Esophagus mucosa (tissue), 1 donor: ENCODE results near the gene ADPRM. TPM values are rescaled to one million over a fixed set of nuclear protein-coding genes. Genes with fewer than 3 reads are reported as not detected.
A peak's percentile ranks its signal among the peaks of the same experiment; 100 is the strongest.
"Not testable (repeated sequence)": the region's sequence is repeated elsewhere in the genome, so short reads cannot be mapped to it uniquely, and the experiment has no call there.

Experiments used
- ATAC-seq: fragments of 200-7000 bp; cut with Tn5 transposase; one replicate; pipeline ENCODE4 v1.9.1; 2020
- total RNA-seq: library from RNA; stranded (reverse); gene quantifications from one replicate; pipeline ENCODE4 v1.2.4, GENCODE V29; 2023
- donor health status: DM: yes; HTN: yes; CAD: no.

Gene ADPRM
- total RNA-seq, 1 donor from 2014 or later: 4.5 TPM

DNA sequence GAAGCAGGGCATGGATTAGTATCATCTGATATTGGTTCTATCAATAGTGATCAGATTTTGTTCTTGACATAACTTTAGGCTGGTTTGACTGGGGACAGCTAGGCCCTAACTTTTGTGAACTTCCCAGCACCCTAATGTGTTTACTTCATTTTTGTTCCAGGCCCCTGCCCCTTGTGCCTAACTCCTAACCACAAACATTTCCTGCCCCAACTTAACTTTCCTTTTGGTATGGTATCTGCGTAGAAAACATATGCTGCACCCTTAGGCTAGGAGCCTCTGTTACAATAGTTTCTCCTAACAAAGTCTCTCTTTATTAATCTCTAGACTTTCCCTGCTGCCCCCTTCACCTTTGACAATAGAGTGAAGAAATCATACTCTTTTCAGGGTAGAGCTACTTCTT, 2.5 kb downstream of the ADPRM start:
- no peak for ATAC-seq

DNA sequence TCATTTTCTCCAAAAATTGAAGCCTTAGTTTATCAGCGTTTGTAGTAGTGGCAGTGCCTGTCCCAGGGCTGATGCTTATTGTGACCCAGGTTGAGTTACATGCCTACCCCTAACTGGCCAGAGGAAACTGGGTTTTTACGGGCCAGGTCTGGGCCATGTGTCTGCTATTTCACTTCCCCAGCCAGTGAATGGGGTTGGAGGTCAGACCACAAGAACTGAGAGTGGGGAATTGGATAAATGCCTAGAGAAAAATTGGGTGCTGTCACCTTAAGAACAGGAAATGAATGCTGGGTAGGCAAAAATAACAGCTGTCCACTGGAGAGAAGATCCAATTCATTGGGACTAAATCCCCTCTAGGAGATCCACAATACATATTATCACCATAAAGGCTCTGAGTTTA, 5.2 kb downstream of the ADPRM start:
- no peak for ATAC-seq

DNA sequence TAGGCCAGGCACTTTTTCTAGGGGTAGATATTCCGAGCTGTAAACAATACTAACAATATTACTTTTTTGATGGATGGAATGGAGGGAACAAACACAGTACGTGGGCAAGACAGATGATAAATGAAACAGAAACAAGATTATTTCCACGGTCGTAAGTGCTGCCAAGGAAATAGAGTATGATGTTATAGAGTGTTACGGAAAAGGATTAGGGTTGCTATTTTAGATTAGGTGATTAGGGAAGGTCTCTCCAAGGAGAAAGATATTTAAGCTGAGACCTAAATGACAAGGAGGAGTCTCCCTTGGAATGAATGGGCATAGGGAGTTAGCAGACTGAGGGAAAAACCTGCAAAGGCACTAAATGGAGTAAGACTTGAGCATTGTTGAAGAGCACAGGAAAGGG, 8.3 kb downstream of the ADPRM start:
- ATAC-seq: no peak

DNA sequence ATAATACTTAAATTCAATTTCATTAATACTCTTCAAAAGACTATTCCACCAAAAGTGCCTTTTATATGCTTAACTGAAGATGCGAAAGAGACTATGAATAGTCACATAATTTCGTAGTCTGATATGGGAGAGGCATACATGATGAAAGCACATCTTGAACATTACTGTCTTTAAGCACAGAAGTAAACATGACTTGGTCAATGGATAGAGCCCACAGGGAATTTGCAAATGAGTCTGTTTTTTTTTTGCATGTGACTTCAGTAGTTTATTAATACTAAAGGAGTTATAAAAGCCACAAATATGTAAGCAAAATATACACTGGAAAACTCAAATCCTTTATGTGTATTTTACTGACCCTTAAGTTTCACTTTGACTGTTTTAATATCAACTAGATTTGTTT, 15.9 kb downstream of the ADPRM start:
- no peak for ATAC-seq

DNA sequence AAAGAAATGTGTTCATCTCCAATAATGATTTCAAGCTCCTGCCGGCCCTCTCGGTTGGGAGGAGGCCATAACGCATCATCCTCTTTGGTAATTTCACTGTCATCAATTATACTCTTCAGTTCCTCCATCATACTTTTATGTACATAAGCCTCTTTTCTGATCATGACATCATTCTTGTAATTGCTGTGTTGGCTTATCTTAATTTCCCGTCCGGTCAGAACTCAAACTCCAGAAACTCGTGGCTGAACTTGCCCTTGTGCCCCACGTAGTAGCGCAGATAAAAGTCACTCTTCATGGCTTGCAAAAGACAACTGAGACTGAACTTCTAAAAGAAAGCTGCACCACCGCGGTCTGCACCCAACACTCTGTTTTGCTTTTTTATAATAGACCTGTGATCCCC, 18.8 kb downstream of the ADPRM start:
- ATAC-seq: no peak

DNA sequence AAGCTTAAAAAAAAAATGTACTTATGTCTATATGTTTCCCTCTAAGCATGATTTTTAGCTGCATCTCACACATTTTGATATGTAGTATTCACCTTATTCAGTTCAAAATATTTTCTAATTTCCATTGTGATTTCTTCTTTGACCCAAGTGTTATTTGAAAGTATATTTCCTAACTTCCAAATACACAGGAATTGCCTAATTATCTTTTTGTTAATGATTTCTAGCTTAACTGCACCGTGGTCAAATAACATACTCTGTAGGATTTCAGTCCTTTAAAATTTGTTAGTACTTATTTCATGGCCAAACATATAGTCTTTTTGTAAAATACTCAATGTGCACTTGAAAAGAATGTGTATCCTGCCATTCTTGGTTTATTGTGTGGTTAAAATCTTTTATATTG, 21.2 kb downstream of the ADPRM start:
- ATAC-seq: no peak

DNA sequence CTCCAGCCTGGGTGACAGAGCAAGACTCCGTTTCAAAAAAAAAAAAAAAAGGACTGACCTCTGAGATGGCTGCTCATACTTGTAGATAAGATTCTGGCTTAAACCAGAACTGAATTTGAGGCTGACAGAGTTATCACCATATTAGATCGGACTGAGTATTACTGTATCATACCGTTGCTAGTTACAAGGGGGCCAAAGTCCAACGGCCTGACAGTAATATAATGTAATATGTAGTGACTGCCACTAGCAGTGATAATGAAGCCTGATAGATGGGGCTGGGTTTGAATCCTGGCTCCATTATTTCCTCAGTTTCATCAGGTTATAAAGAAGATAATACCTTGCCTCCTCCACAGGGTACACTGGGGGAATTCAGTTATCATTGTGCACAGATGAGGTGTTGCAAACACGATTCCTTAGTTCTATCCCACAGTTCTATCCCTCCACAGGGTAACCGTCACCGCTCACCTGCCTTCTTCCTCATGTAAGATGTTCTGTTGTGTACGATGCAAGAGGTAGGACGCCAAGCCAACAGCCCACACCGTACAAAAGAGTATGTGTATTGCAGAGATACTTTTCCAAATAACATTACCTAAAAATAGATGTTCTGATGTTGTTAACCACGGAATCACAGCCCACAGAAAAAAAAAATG, 27.3 kb downstream of the ADPRM start:
- no peak for ATAC-seq

DNA sequence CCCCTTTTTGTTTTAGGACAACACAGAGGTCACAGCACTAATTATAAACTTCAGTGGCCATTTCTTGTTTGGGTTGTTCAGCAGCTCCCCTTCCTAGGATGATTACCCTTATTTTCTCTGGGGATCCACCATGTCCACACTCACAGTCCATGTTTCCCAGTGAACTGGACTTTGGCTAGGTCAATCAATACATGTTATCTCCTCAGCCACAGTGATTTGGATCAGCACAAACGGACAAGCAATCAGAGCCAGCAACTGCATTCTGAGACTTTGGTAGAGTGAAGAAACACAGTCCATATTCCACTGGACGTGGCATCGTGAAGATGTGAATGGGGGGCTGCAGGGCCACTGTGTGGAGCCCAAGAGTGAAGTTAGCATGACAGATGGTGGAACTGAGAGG, 27.9 kb downstream of the ADPRM start:
- ATAC-seq: no peak

DNA sequence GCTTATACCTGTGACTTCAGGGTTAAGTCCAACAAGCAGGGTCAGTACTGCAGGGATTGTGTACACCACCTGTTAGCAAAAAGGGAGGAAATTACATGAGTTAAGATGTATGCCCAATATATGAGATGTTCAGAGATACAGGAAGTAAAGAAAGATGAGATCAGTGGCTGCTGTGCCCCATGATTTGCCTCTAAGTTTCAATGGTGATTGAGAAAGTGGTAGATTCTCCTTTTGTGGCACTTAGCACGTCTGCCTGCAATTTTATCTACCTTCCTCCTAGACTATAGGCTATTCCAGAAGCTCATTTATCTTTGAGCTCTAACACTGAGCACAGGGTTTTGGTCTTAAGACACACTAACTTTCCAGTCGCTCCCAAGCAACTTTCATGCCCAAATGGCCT, 28.8 kb downstream of the ADPRM start:
- ATAC-seq: no peak

DNA sequence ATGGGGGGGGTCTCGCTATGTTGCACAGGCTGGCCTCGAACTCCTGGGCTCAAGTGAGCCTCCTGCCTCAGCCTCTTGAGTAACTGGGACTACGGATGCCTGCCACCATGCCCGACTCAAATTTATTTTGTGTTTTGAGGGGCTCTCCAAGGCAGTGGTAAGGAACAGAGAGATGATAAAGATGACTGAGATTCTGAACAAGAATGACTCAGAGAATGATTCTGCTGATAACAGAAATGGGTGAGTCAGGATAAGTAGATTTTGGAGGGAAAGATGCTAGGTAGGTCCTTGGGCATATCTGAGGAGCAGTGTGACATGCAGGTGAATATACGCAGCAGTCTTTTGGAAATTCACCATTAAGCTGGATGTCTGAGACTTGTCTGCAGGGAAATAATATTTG, 29.8 kb downstream of the ADPRM start:
- ATAC-seq: no peak

DNA sequence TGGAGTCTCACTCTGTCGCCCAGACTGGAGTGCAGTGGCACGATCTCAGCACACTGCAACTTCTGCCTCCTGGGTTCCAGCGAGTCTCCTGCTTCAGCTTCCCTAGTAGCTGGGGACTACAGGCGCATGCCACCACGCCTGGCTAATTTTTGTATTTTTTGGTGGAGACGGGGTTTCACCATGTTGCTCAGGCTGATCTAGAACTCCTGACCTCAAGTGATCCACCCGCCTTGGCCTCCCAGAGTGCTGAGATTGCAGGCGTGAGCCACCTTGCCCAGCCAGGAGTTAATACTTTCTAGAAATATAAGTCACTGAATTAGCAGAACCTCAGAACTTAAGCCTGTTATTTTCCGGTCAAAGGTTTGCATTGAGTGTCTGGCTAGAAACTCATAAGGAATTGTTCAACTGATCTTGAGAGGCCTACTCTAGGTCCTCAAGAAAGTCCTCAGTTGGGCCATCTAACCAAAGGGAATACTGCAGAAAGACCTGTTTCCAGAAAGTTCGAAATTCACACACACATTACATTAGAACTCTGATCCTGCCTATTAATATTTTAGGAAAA, 31.0 kb downstream of the ADPRM start:
- no peak for ATAC-seq

DNA sequence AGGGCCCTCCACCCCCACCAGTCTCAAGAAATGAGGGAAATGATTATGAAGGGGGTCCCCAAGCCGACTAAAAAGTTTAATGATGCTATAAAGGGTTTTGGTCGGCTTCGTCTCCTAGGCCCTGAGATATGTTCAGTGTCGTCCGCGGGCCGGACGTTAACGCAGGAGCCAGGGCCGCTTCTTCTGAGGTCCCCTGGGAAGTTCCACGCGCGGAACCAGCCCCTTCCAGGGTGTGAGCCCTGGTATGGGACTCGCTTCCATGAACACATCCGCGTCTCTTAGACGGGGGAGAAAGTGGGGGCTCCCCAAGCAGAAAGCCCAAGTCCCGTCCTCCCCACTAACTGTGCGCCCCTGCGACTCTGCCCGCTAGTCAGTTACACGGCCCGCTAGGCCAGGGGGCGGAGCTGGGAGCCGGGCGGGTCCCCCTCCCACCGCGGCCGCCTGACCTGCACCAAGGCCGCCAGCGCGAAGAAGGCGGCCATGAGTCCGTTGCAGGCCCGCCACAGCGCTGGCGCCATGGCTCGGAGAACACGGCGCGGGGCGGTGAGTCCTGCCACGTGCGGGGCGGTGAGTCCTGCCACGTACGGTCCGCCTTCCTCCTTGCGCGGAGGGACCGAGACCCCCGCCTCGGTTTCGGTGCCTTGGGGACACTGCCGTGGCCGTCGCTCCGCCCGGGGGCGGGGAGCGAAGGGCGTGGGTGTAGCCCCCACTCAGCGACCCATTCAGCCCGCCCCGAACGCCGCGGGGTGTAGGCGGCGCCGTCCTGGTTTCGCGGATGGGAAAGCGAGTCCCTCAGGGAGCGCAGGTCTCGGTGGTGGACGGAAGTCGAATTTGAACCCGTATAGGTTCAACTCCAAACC, 32.2 kb downstream of the ADPRM start, which contains the start of gene TMEM220:
TSS of gene TMEM220 (minus strand) at position 690 of the 860 bp plus-strand sequence. CDS start at position 518, 172 bp downstream.
- ATAC-seq: peak; percentile 80

DNA sequence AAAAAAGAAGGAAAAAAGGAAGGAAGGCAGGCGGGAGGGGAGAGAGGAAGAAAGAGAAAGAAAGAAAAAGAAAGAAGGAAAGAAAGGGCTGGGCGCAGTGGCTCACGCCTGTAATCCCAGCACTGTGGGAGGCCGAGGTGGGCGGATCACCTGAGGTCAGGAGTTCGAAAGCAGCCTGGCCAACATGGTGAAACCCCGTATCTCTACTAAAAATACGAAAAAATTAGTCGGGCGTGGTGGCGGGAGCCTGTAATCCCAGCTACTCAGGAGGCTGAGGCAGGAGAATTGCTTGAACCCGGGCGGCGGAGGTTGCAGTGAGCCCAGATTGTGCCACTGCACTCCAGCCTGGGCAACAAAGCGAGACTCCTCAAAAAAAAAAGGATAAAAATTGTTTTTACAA, 32.9 kb downstream of the ADPRM start:
- ATAC-seq: not testable (repeated sequence)

DNA sequence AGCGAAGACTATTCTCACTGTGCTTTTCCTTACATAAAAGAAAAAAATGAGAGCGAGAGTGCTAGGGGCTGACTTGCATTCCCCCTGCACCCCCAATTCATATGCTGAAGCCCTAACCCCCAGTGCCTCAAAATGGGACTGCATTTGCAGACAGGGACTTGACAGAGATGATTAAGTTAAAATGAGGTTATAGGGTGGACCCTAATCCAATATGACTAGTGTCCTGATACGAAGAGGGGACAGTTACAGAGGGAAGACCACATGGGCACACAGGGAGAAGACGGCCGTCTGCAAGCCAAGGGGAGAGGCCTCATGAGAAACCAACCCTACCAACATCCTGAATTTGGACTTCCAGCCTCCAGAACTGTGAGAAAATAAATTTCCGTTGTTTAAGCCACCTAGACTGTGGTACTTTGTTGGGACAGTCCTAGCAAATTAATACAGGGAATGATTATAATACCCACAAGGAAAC, 34.0 kb downstream of the ADPRM start:
- no peak for ATAC-seq

DNA sequence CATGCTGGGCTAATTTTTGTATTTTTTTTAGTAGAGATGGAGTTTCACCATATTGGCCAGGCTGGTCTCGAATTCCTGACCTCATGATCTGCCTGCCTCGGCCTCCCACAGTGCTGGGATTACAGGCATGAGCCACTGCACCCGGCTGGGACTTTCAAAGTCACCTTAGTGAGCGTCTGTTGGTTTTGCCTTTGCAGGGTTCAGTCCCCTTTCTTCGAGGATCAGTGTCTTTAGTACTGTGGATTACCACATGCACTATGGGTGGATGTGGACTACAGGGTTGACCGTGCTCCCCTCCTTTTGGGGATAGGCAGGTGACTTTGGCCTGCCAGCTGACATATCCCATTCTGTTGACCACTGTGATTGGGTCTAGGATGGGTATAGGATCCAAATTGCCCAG, 34.7 kb downstream of the ADPRM start:
- not testable (repeated sequence) for ATAC-seq

DNA sequence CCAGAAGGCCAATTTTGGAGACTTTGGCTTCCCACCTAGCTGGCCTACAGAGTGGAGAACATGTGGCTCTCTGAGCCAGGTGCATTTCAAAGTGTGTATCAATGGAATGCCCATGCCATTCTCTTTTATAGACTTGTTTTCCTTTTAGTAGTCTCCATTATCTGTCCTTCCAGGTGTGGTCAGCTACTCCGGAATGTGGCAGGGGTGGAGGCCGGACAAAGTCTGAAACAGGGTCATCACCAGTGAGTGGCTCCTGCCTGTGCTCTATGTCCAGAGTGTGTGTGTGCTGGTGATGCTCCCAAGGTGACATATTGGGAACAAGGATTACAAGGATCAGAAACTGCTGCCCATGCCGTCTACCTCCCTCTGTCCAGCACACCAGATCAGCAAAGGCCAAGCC, 36.3 kb downstream of the ADPRM start:
- no peak for ATAC-seq

DNA sequence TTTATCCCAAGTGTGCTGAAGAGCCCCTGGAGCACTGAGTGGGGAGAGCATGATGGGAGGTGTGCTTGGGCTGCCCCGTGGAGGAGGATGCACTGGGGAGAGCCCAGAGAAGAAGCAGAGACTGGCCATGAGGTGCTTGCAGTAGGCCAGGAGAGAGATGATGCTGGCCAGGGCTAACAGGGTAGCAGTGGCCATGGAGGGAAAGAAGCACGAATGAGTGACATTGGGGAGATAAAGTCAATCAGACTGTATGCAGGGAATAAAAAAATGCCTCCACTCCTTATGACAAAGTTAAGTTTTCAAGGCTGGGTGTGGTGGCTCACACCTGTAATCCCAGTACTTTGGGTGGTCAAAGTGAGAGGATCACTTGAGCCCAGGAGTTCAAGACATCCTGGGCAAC, 37.9 kb downstream of the ADPRM start:
- no peak for ATAC-seq

DNA sequence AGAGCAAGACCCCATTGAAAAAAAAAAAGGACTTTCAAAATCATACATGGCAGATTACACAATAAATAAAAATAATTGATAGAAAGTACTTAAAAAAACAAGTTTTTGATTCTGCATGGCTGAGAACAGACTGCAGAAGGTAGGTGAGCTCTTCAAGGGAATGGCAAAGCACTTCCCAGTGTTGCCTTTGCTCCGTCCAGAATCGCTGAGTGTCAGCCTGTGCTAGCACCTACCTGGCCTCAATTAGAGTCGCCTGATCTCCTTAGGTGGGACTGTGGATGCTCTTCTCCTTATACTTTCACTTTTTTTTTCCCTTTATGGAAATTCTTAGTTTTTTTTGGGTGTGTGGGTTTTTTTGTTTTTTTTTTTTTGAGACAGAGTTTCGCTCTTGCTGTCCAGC, 38.4 kb downstream of the ADPRM start:
- no peak for ATAC-seq

DNA sequence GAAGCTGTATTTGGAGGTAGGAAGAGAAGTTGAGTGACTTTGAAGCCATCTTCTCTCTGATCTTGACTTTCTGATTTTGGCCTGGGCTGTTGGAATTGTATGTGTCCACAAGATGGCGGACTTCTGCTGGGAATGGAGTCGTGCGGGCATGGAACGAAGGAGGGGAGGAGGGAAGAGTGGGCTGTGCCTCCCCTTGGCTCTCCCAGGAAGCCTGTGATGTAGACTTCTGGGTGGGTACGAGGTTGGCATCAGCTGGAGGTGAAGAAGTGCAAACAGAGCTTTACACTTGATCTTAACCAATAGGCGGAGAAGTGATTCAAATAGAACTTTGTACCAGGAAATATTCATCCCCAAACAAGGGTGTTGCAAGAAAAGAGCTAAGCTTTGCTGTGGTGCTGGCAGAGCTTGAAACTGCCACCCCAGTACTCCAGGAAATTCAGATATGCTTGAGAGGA, 39.8 kb downstream of the ADPRM start:
- ATAC-seq: peak; percentile 95

DNA sequence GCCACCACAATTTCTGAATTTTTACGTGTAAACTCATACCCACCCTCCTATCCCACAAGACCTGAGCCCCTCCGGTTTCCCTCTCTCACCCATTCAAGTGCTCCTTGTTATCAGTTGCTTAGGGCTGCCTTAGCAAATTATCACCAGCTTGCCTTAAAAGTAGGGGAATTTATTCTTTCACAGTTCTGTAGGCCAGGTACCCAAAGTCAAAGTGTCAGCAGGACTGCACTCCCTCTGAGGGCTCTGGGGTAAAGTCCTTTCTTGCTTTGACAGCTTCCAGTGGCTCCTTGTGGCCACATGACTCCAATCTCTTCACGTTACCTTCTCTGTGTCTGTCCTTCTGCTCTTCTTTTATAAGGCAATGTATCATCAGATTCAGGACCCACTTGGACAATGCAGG, 40.3 kb downstream of the ADPRM start:
- no peak for ATAC-seq

DNA sequence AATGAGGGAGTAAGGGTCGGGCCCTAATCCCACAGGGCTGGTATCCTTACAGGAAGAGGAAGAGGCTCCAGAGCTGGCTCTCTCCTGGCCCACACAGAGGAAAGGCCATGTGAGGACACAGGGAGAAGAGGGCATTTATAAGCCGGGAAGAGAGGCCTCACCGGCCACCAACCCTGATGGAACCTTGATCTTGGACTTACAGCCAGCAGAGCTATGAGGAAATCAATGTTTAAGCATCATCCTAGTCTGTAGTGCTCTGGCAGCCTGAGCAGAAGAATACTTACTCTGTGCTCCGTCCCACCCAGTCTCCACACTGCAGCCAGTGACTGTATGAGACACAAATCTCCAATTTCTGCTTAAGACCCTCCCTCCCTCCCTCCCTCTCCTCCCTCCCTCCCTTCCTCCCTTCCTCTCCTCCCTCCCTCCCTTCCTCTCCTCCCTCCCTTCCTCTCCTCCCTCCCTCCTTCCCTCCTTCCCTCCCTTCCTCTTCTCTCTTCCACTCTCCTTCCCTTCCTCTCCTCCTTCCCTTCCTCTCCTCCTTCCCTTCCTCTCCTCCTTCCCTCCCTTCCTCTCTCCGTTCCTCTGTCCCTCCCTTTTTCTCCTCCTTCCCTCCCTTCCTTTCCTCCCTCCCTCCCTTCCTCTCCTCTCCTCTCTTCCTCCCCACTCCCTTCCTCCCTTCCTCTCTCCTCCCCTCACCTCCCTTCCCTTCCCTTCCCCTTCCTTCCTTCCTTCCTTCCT, 41.3 kb downstream of the ADPRM start:
- ATAC-seq: no peak

DNA sequence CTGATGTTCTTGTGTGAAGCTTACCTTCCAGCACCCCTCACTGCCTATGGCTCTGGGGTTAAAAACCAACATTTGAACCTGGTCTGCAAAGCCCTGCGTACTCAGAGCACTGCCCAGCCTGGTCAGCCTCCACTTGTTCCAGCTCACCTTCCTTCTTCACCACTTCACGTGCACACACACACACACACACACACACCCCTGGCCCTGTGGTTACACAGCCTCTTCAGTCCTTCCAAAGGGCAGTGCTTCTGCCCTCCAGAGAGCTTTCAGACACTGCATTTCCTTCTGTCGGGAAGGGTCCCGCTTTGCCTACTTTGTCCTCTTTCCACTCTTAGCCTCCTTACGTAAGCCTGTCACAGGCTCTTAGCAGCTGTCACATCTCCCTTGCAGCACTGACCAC, 42.0 kb downstream of the ADPRM start:
- ATAC-seq: no peak
